ENCODE measurements around the gene DOCK3. TPM values are rescaled to one million over a fixed set of nuclear protein-coding genes. Genes with fewer than 3 reads are reported as not detected.

Gene DOCK3
- total and polyA plus RNA-seq, 10 of the 15 experiments (the other 5 are each of a cell fraction or from before 2014, with no cell fraction given) = 0.02 to 0.52 (median 0.04) TPM; not detected in 5

DNA sequence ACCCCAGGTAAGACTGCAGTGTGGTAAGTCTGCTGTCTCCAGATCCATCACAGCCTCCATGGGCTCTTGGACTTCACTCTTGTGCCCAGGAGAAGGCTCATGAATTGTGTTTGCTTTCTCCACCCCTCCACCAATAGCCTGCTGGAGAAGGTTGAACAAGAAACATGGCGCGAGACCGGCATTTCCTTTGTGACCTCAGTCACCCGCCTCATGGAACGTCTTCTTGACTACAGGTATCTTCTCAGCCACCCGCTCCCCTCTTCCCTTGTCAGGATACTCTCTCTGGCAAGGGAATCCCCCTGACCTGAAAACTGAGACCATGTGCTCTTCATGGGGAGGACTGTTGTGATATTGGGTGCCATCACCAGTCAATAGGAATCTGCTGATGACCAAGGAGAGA lies 658.3 kb downstream of the DOCK3 start:
- CTCF ChIA-PET = no interaction called here
- Histone ChIP-seq H3K79me2 (ENCODE audit: control insufficient read depth, insufficient read depth, low read length) (no peaks in the 10 kb centered on the region), H3K36me3 (ENCODE audit: control insufficient read depth in 2 of 2, insufficient read depth in 2 of 2, low read length in 1 of 2) (no peaks in the 10 kb centered on the region), H2AFZ (ENCODE audit: control insufficient read depth, low read depth, low read length) (no peak overlapping the region), H4K20me1 (ENCODE audit: control insufficient read depth, insufficient read depth) (no peaks in the 10 kb centered on the region), H3K27ac (ENCODE audit: control insufficient read depth, insufficient read depth) (no peak overlapping the region), H3K27me3 (replicated peaks in 1 of 2; ENCODE audit: control insufficient read depth in 2 of 2, insufficient read depth in 2 of 2, low read length in 1 of 2) (0 out of 4 replicates have a peak, but pooled peaks cover 0 to 1% of the 10 kb centered on the region in 2 experiments), H3K9me3 (replicated peaks; ENCODE audit: control insufficient read depth, insufficient read depth, low read length) (no peaks in the 10 kb centered on the region), H3K4me1 (ENCODE audit: control insufficient read depth, insufficient read depth, low read length) (no peaks in the 10 kb centered on the region), H3K9ac (ENCODE audit: control insufficient read depth, insufficient read depth, low read length) (no peak overlapping the region), H3K4me3 (no peak overlapping the region), H3K4me2 (ENCODE audit: control insufficient read depth, insufficient read depth) (no peak overlapping the region)
- BruUV-seq (replicated peaks) = no TSS peak
- TF ChIP-seq, protein P1, sequence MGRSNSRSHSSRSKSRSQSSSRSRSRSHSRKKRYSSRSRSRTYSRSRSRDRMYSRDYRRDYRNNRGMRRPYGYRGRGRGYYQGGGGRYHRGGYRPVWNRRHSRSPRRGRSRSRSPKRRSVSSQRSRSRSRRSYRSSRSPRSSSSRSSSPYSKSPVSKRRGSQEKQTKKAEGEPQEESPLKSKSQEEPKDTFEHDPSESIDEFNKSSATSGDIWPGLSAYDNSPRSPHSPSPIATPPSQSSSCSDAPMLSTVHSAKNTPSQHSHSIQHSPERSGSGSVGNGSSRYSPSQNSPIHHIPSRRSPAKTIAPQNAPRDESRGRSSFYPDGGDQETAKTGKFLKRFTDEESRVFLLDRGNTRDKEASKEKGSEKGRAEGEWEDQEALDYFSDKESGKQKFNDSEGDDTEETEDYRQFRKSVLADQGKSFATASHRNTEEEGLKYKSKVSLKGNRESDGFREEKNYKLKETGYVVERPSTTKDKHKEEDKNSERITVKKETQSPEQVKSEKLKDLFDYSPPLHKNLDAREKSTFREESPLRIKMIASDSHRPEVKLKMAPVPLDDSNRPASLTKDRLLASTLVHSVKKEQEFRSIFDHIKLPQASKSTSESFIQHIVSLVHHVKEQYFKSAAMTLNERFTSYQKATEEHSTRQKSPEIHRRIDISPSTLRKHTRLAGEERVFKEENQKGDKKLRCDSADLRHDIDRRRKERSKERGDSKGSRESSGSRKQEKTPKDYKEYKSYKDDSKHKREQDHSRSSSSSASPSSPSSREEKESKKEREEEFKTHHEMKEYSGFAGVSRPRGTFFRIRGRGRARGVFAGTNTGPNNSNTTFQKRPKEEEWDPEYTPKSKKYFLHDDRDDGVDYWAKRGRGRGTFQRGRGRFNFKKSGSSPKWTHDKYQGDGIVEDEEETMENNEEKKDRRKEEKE (IDR thresholded peaks at IDR 0.05) = no peak
- TF ChIP-seq, protein P2, sequence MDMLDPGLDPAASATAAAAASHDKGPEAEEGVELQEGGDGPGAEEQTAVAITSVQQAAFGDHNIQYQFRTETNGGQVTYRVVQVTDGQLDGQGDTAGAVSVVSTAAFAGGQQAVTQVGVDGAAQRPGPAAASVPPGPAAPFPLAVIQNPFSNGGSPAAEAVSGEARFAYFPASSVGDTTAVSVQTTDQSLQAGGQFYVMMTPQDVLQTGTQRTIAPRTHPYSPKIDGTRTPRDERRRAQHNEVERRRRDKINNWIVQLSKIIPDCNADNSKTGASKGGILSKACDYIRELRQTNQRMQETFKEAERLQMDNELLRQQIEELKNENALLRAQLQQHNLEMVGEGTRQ (IDR thresholded peaks at IDR 0.05; ENCODE audit: borderline replicate concordance, low read depth, low read length) = no peak
- SMC1A ChIA-PET (ENCODE audit: uncharacterized antibody, unreplicated experiment) = no interaction called here
- no peak for DNase-seq (ENCODE audit: low read depth, low spot score)
- 69% methylated on average over 6 of the region's 6 CpGs for WGBS (ENCODE audit: insufficient coverage, insufficient replicate concordance, low lambda C conversion rate, missing lambda C conversion rate)
- RAD21 ChIA-PET (ENCODE audit: unreplicated experiment) = no interaction called here
- ATAC-seq = no peak
- FAIRE-seq = no peak
- POLR2A ChIA-PET = no interaction called here
- intact Hi-C loops (cut with micrococcal nuclease; ENCODE audit: unreplicated experiment) (no loop called here), in situ Hi-C loops (cut with MboI) (no loop called here)

GRCh38 chr3:51336261-51336660 lies 661.5 kb downstream of the DOCK3 start:
- POLR2A ChIA-PET = no interaction called here
- BruUV-seq (replicated peaks) = no TSS peak
- intact Hi-C loops (cut with micrococcal nuclease; ENCODE audit: unreplicated experiment) (no loop called here), in situ Hi-C loops (cut with MboI) (no loop called here)
- no CpG with 5 or more reads among the region's 1 CpG for WGBS (ENCODE audit: insufficient coverage, insufficient replicate concordance, low lambda C conversion rate, missing lambda C conversion rate)
- Histone ChIP-seq H3K4me3 (no peak overlapping the region), H3K9me3 (replicated peaks; ENCODE audit: control insufficient read depth, insufficient read depth, low read length) (no peaks in the 10 kb centered on the region), H3K4me1 (ENCODE audit: control insufficient read depth, insufficient read depth, low read length) (no peaks in the 10 kb centered on the region), H3K36me3 (ENCODE audit: control insufficient read depth in 2 of 2, insufficient read depth in 2 of 2, low read length in 1 of 2) (no peaks in the 10 kb centered on the region), H3K9ac (ENCODE audit: control insufficient read depth, insufficient read depth, low read length) (no peak overlapping the region), H3K79me2 (ENCODE audit: control insufficient read depth, insufficient read depth, low read length) (no peaks in the 10 kb centered on the region), H3K27ac (ENCODE audit: control insufficient read depth, insufficient read depth) (no peak overlapping the region), H4K20me1 (ENCODE audit: control insufficient read depth, insufficient read depth) (no peaks in the 10 kb centered on the region), H3K4me2 (ENCODE audit: control insufficient read depth, insufficient read depth) (no peak overlapping the region), H3K27me3 (replicated peaks in 1 of 2; ENCODE audit: control insufficient read depth in 2 of 2, insufficient read depth in 2 of 2, low read length in 1 of 2) (no peaks in the 10 kb centered on the region; a peak in 1 of 4 replicates), H2AFZ (ENCODE audit: control insufficient read depth, low read depth, low read length) (no peak overlapping the region)
- no peak for DNase-seq (ENCODE audit: low read depth, low spot score)
- ATAC-seq = no peak
- SMC1A ChIA-PET (ENCODE audit: uncharacterized antibody, unreplicated experiment) = no interaction called here
- FAIRE-seq = no peak
- CTCF ChIA-PET = interaction anchor here (0.6 kb wide), 1 partner anchor 818 kb away, joined by 3 read pairs; no protein-coding TSS in a partner anchor
- RAD21 ChIA-PET (ENCODE audit: unreplicated experiment) = no interaction called here
- TF ChIP-seq SIX5 (IDR thresholded peaks at IDR 0.05; ENCODE audit: low read depth, low read length, severe bottlenecking) (no peak), RBBP5 (conservative IDR thresholded peaks at IDR 0.05) (no peak), E2F8 (IDR thresholded peaks at IDR 0.05; ENCODE audit: low read depth, partially characterized antibody) (no peak), ASH2L (IDR thresholded peaks at IDR 0.05; ENCODE audit: borderline replicate concordance, low read depth) (no peak), TCF7 (IDR thresholded peaks at IDR 0.05; ENCODE audit: borderline replicate concordance) (no peak)
- TF ChIP-seq, protein P3, sequence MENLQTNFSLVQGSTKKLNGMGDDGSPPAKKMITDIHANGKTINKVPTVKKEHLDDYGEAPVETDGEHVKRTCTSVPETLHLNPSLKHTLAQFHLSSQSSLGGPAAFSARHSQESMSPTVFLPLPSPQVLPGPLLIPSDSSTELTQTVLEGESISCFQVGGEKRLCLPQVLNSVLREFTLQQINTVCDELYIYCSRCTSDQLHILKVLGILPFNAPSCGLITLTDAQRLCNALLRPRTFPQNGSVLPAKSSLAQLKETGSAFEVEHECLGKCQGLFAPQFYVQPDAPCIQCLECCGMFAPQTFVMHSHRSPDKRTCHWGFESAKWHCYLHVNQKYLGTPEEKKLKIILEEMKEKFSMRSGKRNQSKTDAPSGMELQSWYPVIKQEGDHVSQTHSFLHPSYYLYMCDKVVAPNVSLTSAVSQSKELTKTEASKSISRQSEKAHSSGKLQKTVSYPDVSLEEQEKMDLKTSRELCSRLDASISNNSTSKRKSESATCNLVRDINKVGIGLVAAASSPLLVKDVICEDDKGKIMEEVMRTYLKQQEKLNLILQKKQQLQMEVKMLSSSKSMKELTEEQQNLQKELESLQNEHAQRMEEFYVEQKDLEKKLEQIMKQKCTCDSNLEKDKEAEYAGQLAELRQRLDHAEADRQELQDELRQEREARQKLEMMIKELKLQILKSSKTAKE (IDR thresholded peaks at IDR 0.05; ENCODE audit: low read depth, poor library complexity, severe bottlenecking) = no peak
